Adrenal gland (tissue), 12 donors: Measurements from ENCODE around the gene AHR. TPM values are rescaled to one million over a fixed set of nuclear protein-coding genes. Genes with fewer than 3 reads are reported as not detected.

Experiments
- DNase-seq, 7 donors: peaks; one replicate each; pipeline ENCODE4 v3.0.0-alpha.2; 2019 to 2020
- H3K27ac ChIP-seq, 5 donors: fragments of 200-600 bp; sonication (generic) in 4 of 5; 1 replicate in 3 of 5; 2 replicates in 2 of 5; pipeline versions ENCODE4 v1.5.1 to v1.8.0; 2016 to 2020; ENCODE audit warnings: mild to moderate bottlenecking in 1 of 5
- H3K27me3 ChIP-seq: fragments of 200-600 bp; 2 replicates; pipeline ENCODE4 v1.8.0; 2021
- H3K36me3 ChIP-seq, 2 donors: fragments of 200-600 bp; replicated peaks in 1 of 2; 1 replicate in 1 of 2; 2 replicates in 1 of 2; pipeline versions ENCODE4 v1.5.1 to v1.8.0; 2018 to 2022
- H3K4me1 ChIP-seq, 2 donors: fragments of 200-600 bp; replicated peaks in 1 of 2; 1 replicate in 1 of 2; 2 replicates in 1 of 2; pipeline versions ENCODE4 v1.5.1 to v1.8.0; 2018 to 2021
- H3K4me3 ChIP-seq, 4 donors: fragments of 200-600 bp; sonication (generic) in 3 of 4; one replicate each; pipeline ENCODE4 v1.5.1; 2016 to 2018
- H3K9me3 ChIP-seq, 3 donors: fragments of 200-600 bp; sonication (generic) in 1 of 3; replicated peaks in 1 of 3; 1 replicate in 2 of 3; 2 replicates in 1 of 3; pipeline versions ENCODE4 v1.5.1 to v1.8.0; 2016 to 2021
- CTCF ChIP-seq, 6 experiments: fragments of 450-650 bp in 4 of 6; fragments of 200-600 bp in 2 of 6; sonication (generic) in 1 of 6; IDR thresholded peaks; 1 replicate in 5 of 6; 2 replicates in 1 of 6; pipeline versions ENCODE4 v1.5.1 to v1.8.0; 2016 to 2021; ENCODE audit warnings: antibody characterized with exemption in 6 of 6, mild to moderate bottlenecking in 2 of 6, moderate library complexity in 1 of 6
- POLR2A ChIP-seq, 2 donors: fragments of 450-650 bp; IDR thresholded peaks; one replicate each; pipeline ENCODE4 v1.6.1; 2017; ENCODE audit warnings: antibody characterized with exemption in 2 of 2, mild to moderate bottlenecking in 2 of 2, moderate library complexity in 1 of 2
- WGBS, 4 donors: extraction: QIAGEN DNeasy Blood & Tissue Kit in 2 of 4; methylation state at CpG; one replicate each; pipeline versions ENCODE4 v1.1.5 to v1.1.7; 2013 to 2017; 5-methylcytosine and 5-hydroxymethylcytosine counted together
- intact Hi-C, 2 donors: fragments of 100-400 bp; cut with DNase I; formaldehyde crosslinking; loops; one replicate each; pipeline versions ENCODE4 v1.14.1 to v1.15.0; 2022 to 2023
- polyA plus RNA-seq, 3 donors: library from polyadenylated mRNA; stranded (reverse); fragments of 200-250 nt in 2 of 3; fragments of 350-450 nt in 1 of 3; fragmentation: Illumina TruSeq in 1 of 3; extraction: RNeasy Lipid Tissue Mini Kit (QIAGEN cat#74804) in 1 of 3; gene quantifications; one replicate each; pipeline ENCODE4 v1.2.3, GENCODE V29; 2013 to 2014
- total RNA-seq, 9 donors: library from RNA; depleted of rRNA in 4 of 9; stranded (reverse); fragments of >200 nt in 4 of 9; fragments of 120-200 nt in 1 of 9; fragmentation: NEBNext Ultra II Directional in 1 of 9; extraction: Animal tissue kit (Norgen Biotek cat#: 25700) in 1 of 9; gene quantifications; one replicate each; pipeline versions ENCODE4 v1.1.0 to v1.2.4, GENCODE V29; 2013 to 2023
- donor health status: healthy with polysubstance abuse.
- donor health status: Bipolar disorder and iron deficiency.
- donor health status: DM: yes; HTN: yes; CAD: no.
- donor health status: DM: no; HTN: no; CAD: no.
- donor health status: DM: no; HTN: no; CAD: no.
- donor health status: DM: yes; HTN: yes; CAD: no.

Gene AHR
- total and polyA plus RNA-seq, 12 donors, result 7.8 to 161 (median 73.9) TPM

GRCh38 chr7:17320102-17320497 lies 21.6 kb downstream of the AHR start:
- peaks cover 0 to 3% of the 10 kb centered on the region in 2 donors for H3K36me3 ChIP-seq
- H3K4me3 ChIP-seq, result no peak overlapping the region
- no peaks in the 10 kb centered on the region for H3K9me3 ChIP-seq
- H3K27ac ChIP-seq, result no peak overlapping the region
- no peaks in the 10 kb centered on the region for H3K27me3 ChIP-seq
- H3K4me1 ChIP-seq, result peaks cover 15 to 42% of the 10 kb centered on the region in 2 donors
- no peak for TF ChIP-seq POLR2A (IDR thresholded peaks at IDR 0.05)
- no peak for TF ChIP-seq CTCF (IDR thresholded peaks at IDR 0.05)
- intact Hi-C loops, result no loop called here
- no peak for DNase-seq

GRCh38 chr7:17320657-17321056 lies 22.2 kb downstream of the AHR start:
- H3K36me3 ChIP-seq, result peaks cover 0 to 3% of the 10 kb centered on the region in 2 donors
- intact Hi-C loops, result no loop called here
- H3K9me3 ChIP-seq, result no peaks in the 10 kb centered on the region
- peak overlapping the region in 2 of 5 donors; percentile 25 to 27 for H3K27ac ChIP-seq
- no peak overlapping the region for H3K4me3 ChIP-seq
- H3K27me3 ChIP-seq, result no peaks in the 10 kb centered on the region
- no peak for DNase-seq
- WGBS, 4 donors, result 42 to 71% (median 56%) methylated on average over 2 of the region's 2 CpGs
- H3K4me1 ChIP-seq, result peaks cover 15 to 36% of the 10 kb centered on the region in 2 donors
- TF ChIP-seq CTCF (IDR thresholded peaks at IDR 0.05) (no peak), POLR2A (IDR thresholded peaks at IDR 0.05) (no peak)

- intact Hi-C loops, result no loop called here
- 71 to 80% (median 76%) methylated on average over 2 of the region's 2 CpGs for WGBS, 4 donors
- H3K4me1 ChIP-seq, result peaks cover 5 to 14% of the 10 kb centered on the region in 2 donors
Measured at GRCh38 chr7:17325364-17325763, 26.9 kb downstream of the AHR start.

GRCh38 chr7:17326378-17326777 lies 27.9 kb downstream of the AHR start:
- no peak for TF ChIP-seq POLR2A (IDR thresholded peaks at IDR 0.05)
- no peak for TF ChIP-seq CTCF (IDR thresholded peaks at IDR 0.05)
- Histone ChIP-seq H3K4me1 (peaks cover 0 to 6% of the 10 kb centered on the region in 2 donors), H3K27me3 (no peaks in the 10 kb centered on the region), H3K4me3 (no peak overlapping the region), H3K36me3 (peaks cover 0 to 12% of the 10 kb centered on the region in 2 donors), H3K27ac (no peak overlapping the region), H3K9me3 (no peaks in the 10 kb centered on the region)
- intact Hi-C loops, result no loop called here
- DNase-seq, result no peak
- 83 to 88% (median 85%) methylated on average over 2 of the region's 2 CpGs for WGBS, 4 donors

More at GRCh38 chr7:17325364-17325763, 26.9 kb downstream of the AHR start:
- H3K27ac ChIP-seq, result no peak overlapping the region
- peaks cover 0 to 3% of the 10 kb centered on the region in 2 donors for H3K36me3 ChIP-seq
- DNase-seq, result no peak
- H3K4me3 ChIP-seq, result no peak overlapping the region
- H3K9me3 ChIP-seq, result no peaks in the 10 kb centered on the region
- TF ChIP-seq CTCF (IDR thresholded peaks at IDR 0.05) (no peak), POLR2A (IDR thresholded peaks at IDR 0.05) (no peak)
- no peaks in the 10 kb centered on the region for H3K27me3 ChIP-seq
